WERI-Rb-1 (cell line): ENCODE measurements around the gene PEX26.

Experiments used
- DNase-seq: peaks from one replicate; pipeline ENCODE4 v3.0.0-alpha.2; 2020
- H3K27ac ChIP-seq: fragments of 250-450 bp; sonication (Bioruptor Pico); 2 replicates; pipeline ENCODE4 v1.5.1; 2020; ENCODE audit warnings: mild to moderate bottlenecking, moderate library complexity
- H3K27me3 ChIP-seq: fragments of 250-450 bp; sonication (Bioruptor Pico); 2 replicates; pipeline ENCODE4 v1.5.1; 2021; ENCODE audit warnings: mild to moderate bottlenecking, low read depth, moderate library complexity; ENCODE audit not compliant: insufficient read depth, severe bottlenecking
- H3K36me3 ChIP-seq: fragments of 250-450 bp; sonication (Bioruptor Pico); 2 replicates; pipeline ENCODE4 v1.5.1; 2020; ENCODE audit warnings: mild to moderate bottlenecking, moderate library complexity
- H3K4me3 ChIP-seq: 2 replicates; pipeline ENCODE4 v1.5.1; 2011; ENCODE audit warnings: low read depth, mild to moderate bottlenecking, control low read depth, low read length
- H3K9me3 ChIP-seq: fragments of 250-450 bp; sonication (Bioruptor Pico); 2 replicates; pipeline ENCODE4 v1.5.1; 2021; ENCODE audit warnings: mild to moderate bottlenecking, moderate library complexity; ENCODE audit not compliant: severe bottlenecking
- TF ChIP-seq, protein P1 (sequence below): IDR thresholded peaks from 2 replicates; pipeline ENCODE4 v1.5.1; 2011; ENCODE audit warnings: low read depth, mild to moderate bottlenecking, control low read depth, inconsistent platforms, low read length

Gene PEX26

DNA sequence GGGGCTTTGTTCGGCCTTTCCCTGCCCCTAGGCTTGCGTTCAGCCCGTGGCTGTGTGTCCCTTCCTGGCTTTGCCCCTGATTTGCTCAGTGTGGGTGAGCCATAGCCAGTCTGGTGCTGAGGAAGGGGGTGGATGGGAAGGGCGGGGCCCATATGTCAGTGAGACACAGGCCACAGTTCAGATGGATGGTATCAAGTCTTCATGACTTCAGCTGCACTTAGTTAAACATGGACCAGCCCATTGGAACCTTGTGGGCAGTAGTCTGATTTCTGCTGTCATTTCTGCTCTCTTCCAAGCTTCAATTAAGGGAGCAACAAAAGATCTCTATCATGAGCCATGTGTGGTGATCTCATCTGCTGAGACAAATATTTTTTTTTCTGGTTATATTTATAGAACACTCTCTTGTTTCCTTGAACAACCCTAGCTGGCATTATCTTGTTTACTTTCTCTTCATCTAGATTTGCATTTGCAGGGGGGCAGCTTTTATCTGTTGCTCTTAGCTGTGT lies 21.6 kb upstream of the PEX26 start:
- H3K4me3 ChIP-seq = no peak overlapping the region
- DNase-seq = no peak
- no peaks in the 10 kb centered on the region for H3K36me3 ChIP-seq
- TF ChIP-seq, protein P1, sequence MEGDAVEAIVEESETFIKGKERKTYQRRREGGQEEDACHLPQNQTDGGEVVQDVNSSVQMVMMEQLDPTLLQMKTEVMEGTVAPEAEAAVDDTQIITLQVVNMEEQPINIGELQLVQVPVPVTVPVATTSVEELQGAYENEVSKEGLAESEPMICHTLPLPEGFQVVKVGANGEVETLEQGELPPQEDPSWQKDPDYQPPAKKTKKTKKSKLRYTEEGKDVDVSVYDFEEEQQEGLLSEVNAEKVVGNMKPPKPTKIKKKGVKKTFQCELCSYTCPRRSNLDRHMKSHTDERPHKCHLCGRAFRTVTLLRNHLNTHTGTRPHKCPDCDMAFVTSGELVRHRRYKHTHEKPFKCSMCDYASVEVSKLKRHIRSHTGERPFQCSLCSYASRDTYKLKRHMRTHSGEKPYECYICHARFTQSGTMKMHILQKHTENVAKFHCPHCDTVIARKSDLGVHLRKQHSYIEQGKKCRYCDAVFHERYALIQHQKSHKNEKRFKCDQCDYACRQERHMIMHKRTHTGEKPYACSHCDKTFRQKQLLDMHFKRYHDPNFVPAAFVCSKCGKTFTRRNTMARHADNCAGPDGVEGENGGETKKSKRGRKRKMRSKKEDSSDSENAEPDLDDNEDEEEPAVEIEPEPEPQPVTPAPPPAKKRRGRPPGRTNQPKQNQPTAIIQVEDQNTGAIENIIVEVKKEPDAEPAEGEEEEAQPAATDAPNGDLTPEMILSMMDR = no peak
- no peak overlapping the region for H3K27ac ChIP-seq
- no peaks in the 10 kb centered on the region for H3K27me3 ChIP-seq
- no peaks in the 10 kb centered on the region for H3K9me3 ChIP-seq

DNA sequence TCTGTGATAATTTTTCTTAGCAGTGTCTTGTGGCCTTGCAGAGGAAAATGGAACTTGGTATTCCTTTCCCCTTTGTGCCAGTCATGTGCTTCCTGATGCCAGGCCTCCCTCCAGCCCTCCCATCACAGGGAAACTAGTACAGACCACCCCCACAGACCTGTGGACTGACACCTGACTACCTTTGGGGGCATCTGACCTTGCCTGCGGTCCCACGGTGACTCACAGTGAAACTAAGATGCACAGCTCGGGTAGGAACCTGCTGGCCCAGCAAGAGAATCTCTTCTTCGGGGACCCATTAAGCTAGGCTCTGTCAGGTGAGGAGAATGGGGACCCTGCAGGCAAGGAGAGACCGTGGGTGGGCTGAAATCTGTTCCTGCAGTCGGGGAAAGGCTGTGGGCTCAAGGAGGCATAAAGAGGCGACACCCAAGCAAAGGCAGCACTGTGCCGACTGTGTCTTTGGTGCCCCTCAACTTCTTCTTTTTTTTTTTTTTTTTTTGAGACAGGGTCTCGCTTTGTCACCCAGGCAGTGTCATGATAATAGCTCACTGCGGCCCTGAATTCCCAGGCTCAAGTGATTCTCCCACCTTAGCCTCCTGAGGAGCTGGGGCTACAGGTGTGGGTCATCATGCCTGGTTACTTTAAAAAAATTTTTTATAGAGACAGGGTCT lies 20.8 kb upstream of the PEX26 start:
- no peaks in the 10 kb centered on the region for H3K36me3 ChIP-seq
- H3K27ac ChIP-seq = no peak overlapping the region
- no peak overlapping the region for H3K4me3 ChIP-seq
- TF ChIP-seq, protein P1 = no peak
- DNase-seq = no peak
- no peaks in the 10 kb centered on the region for H3K9me3 ChIP-seq
- H3K27me3 ChIP-seq = no peaks in the 10 kb centered on the region

DNA sequence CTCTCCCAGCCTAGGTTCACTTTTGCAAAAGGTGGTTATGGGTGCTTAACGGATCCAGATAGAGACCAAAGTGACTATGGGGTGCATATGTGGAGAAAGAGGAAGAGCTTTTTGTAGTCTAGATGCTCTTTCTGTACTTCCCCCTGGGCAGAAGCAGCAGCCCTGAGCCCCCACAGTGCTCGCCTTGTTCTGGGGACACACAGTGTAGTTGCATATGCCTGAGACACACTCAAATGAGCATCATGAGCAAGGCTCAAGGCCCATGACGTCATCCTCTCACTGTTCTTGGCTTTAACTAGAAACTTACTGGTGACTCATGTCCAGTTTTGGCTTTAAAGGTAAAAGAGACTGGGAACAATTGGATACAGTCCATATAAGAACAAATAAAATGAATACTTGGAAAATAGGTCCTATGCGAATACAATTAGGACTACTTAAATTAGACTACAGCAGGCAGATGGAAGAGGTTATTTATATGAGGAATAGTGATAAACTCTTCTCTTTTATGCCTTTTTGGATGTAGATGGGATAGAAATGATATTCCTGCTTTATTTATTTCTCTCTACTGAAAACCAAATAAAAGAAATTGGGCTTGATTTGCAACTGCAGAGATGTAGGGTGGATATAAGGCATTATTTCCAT lies 20.1 kb upstream of the PEX26 start:
- no peak for DNase-seq

DNA sequence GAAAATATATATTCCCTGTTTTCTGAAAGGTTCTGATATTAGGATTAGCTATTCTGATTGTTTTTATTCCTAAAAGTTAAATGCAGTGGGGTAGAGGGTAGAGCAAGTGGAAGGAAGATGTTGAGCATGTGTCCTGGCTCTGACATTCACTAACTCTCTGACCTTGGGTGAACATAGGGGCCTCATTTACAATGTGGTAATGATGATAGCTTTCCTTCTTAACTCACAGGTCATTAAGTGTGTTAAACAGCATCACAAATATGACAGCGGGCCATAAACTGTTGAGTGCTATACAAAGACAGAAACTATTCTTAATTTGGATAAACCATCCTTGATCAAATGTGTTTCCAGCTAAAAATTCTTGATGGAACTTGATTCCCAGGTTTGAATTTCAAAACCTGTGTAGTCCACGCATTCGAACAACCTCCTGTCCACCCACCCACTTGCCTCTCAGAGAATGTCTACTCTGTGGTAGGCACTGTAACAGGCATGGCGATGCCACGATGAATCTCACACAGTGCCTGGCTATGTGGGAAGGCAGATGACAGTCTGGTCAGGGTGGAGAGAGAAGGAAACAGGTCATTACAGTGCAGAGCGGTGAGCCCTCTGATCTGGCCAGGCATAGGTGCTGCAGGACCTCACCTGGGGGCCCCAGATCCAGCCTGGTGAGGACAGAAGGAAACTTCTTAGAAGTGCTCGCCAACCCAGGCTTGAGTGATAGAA lies 19.3 kb upstream of the PEX26 start:
- Histone ChIP-seq H3K27me3 (no peaks in the 10 kb centered on the region), H3K9me3 (no peaks in the 10 kb centered on the region), H3K27ac (no peak overlapping the region), H3K4me3 (no peak overlapping the region), H3K36me3 (no peaks in the 10 kb centered on the region)
- no peak for DNase-seq
- TF ChIP-seq, protein P1 = no peak

More for the DNA sequence above, 20.1 kb upstream of the PEX26 start:
- H3K4me3 ChIP-seq = no peak overlapping the region
- no peaks in the 10 kb centered on the region for H3K9me3 ChIP-seq
- H3K27ac ChIP-seq = no peak overlapping the region
- TF ChIP-seq, protein P1 = no peak
- no peaks in the 10 kb centered on the region for H3K27me3 ChIP-seq
- H3K36me3 ChIP-seq = no peaks in the 10 kb centered on the region

DNA sequence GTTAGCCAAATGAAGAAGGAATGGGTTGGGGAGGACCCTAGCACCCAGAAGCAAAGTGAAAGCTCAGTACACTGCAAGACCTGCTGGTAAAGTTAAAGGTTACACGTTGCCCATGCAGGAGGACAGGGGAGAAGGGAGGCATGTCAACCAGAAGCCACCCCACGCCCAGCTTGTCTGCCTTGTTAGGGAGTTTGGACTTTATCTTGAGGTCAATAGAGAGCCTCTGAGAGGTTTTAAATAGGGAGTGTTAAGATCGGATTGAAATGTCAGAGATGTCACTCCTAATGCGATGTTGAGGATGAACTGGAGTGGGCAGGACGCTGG lies 18.7 kb upstream of the PEX26 start:
- Histone ChIP-seq H3K36me3 (no peaks in the 10 kb centered on the region), H3K9me3 (no peaks in the 10 kb centered on the region), H3K27me3 (no peaks in the 10 kb centered on the region), H3K27ac (no peak overlapping the region), H3K4me3 (no peak overlapping the region)
- TF ChIP-seq, protein P1 = no peak
- DNase-seq = no peak
